Neural cell (in vitro differentiated cells): ENCODE results near the gene SLC6A18. TPM values are rescaled to one million over a fixed set of nuclear protein-coding genes. Genes with fewer than 3 reads are reported as not detected.

Experiments
- H2AFZ ChIP-seq: fragments of 200-600, 300-800 bp; sonication (generic), shearing (Covaris generic); 2 replicates; pipeline ENCODE4 v1.6.0; 2014; ENCODE audit warnings: low read depth, mild to moderate bottlenecking, antibody characterized with exemption, low read length, moderate library complexity
- H3F3A ChIP-seq: fragments of 200-600 bp; shearing (Covaris generic); 2 replicates; pipeline ENCODE4 v1.6.1; 2016; ENCODE audit warnings: mild to moderate bottlenecking, moderate library complexity, mixed read lengths, antibody characterized with exemption, low read length; ENCODE audit not compliant: insufficient read depth, poor library complexity, severe bottlenecking
- H3K27ac ChIP-seq: fragments of 200-600, 300-800 bp; sonication (generic), shearing (Covaris generic); 2 replicates; pipeline ENCODE4 v1.5.1; 2014; ENCODE audit warnings: mild to moderate bottlenecking, low read length, moderate library complexity
- H3K27me3 ChIP-seq: fragments of 300-800, 200-600 bp; sonication (generic), shearing (Covaris generic); 2 replicates; pipeline ENCODE4 v1.6.0; 2014; ENCODE audit warnings: mild to moderate bottlenecking, low read depth, low read length, moderate library complexity; ENCODE audit not compliant: insufficient read depth
- H3K36me3 ChIP-seq: fragments of 300-800, 200-600 bp; sonication (generic), shearing (Covaris generic); 2 replicates; pipeline ENCODE4 v1.5.1; 2014; ENCODE audit warnings: mild to moderate bottlenecking, antibody characterized with exemption, low read length, moderate library complexity; ENCODE audit not compliant: insufficient read depth
- H3K4me2 ChIP-seq: fragments of 300-800, 200-600 bp; sonication (generic), shearing (Covaris generic); 2 replicates; pipeline ENCODE4 v1.6.0; 2014; ENCODE audit warnings: mild to moderate bottlenecking, low read length
- H3K4me3 ChIP-seq: fragments of 300-800, 200-600 bp; sonication (generic), shearing (Covaris generic); 2 replicates; pipeline ENCODE4 v1.5.1; 2014; ENCODE audit warnings: mild to moderate bottlenecking, low read length, moderate library complexity
- H3K79me2 ChIP-seq: fragments of 200-600 bp; shearing (Covaris generic); replicated peaks from 2 replicates; pipeline ENCODE4 v1.6.0; 2014; ENCODE audit warnings: mild to moderate bottlenecking, low read length, moderate library complexity; ENCODE audit not compliant: insufficient read depth
- H3K9ac ChIP-seq: fragments of 300-800, 200-600 bp; sonication (generic), shearing (Covaris generic); 2 replicates; pipeline ENCODE4 v1.6.1; 2016; ENCODE audit warnings: mild to moderate bottlenecking, low read length, mixed read lengths
- H3K9me2 ChIP-seq: fragments of 200-600 bp; shearing (Covaris generic); 2 replicates; pipeline ENCODE4 v1.6.1; 2016; ENCODE audit warnings: mild to moderate bottlenecking, low read length, mixed read lengths; ENCODE audit not compliant: insufficient read depth
- H3K9me3 ChIP-seq: fragments of 200-600, 300-800 bp; sonication (generic), shearing (Covaris generic); 2 replicates; pipeline ENCODE4 v1.6.1; 2016; ENCODE audit warnings: mild to moderate bottlenecking, mixed run types, low read length, moderate library complexity, mixed read lengths
- H4K20me1 ChIP-seq: fragments of 200-600 bp; shearing (Covaris generic); 2 replicates; pipeline ENCODE4 v1.6.1; 2016; ENCODE audit warnings: mild to moderate bottlenecking, mixed run types; ENCODE audit not compliant: insufficient read depth
- CTCF ChIP-seq: fragments of 450-650 bp; IDR thresholded peaks from 2 replicates; pipeline ENCODE4 v1.5.1; 2014; ENCODE audit warnings: antibody characterized with exemption, mild to moderate bottlenecking, moderate library complexity; ENCODE audit not compliant: poor library complexity, severe bottlenecking
- EP300 ChIP-seq: fragments of 450-650 bp; conservative IDR thresholded peaks from 2 replicates; pipeline ENCODE4 v1.6.1; 2014; ENCODE audit warnings: antibody characterized with exemption, mild to moderate bottlenecking, moderate library complexity; ENCODE audit not compliant: poor library complexity, severe bottlenecking
- EZH2 ChIP-seq: fragments of 200-600, 300-800 bp; shearing (Covaris generic), sonication (generic); IDR thresholded peaks from 2 replicates; pipeline ENCODE4 v1.6.1; 2014; ENCODE audit warnings: antibody characterized with exemption, low read length, borderline replicate concordance, mild to moderate bottlenecking; ENCODE audit not compliant: insufficient read depth, poor library complexity, severe bottlenecking
- MXI1 ChIP-seq: fragments of 450-650 bp; conservative IDR thresholded peaks from 2 replicates; pipeline ENCODE4 v1.6.1; 2014; ENCODE audit warnings: antibody characterized with exemption, mild to moderate bottlenecking; ENCODE audit not compliant: poor library complexity, severe bottlenecking
- POLR2AphosphoS5 ChIP-seq: IDR thresholded peaks from 2 replicates; pipeline ENCODE4 v1.6.1; 2012
- RAD21 ChIP-seq: fragments of 450-650 bp; conservative IDR thresholded peaks from 2 replicates; pipeline ENCODE4 v1.6.1; 2014; ENCODE audit warnings: antibody characterized with exemption, mild to moderate bottlenecking, moderate library complexity
- REST ChIP-seq: IDR thresholded peaks from 2 replicates; pipeline ENCODE4 v1.6.1; 2012; ENCODE audit warnings: borderline replicate concordance
- SMC3 ChIP-seq: fragments of 450-650 bp; conservative IDR thresholded peaks from 2 replicates; pipeline ENCODE4 v1.6.1; 2014; ENCODE audit warnings: antibody characterized with exemption, mild to moderate bottlenecking, moderate library complexity; ENCODE audit not compliant: poor library complexity
- TAF1 ChIP-seq: IDR thresholded peaks from 2 replicates; pipeline ENCODE4 v1.6.1; 2012; ENCODE audit warnings: low read depth
- polyA plus RNA-seq: library from polyadenylated mRNA; depleted of rRNA; stranded (reverse); fragments of >200 nt; gene quantifications from 2 replicates; pipeline ENCODE4 v1.2.3, GENCODE V29; 2014

SLC6A18 gene
- polyA plus RNA-seq, 1 donor from 2014 or later, result not detected

GRCh38 chr5:1224631-1225030, 550 bp upstream of the SLC6A18 start:
- TF ChIP-seq MXI1, result no peak
- TF ChIP-seq SMC3, result no peak
- TF ChIP-seq EZH2, result no peak
- TF ChIP-seq CTCF, result no peak
- TF ChIP-seq EP300, result no peak
- TF ChIP-seq REST, result no peak
- no peak for TF ChIP-seq TAF1
- TF ChIP-seq RAD21, result no peak
- TF ChIP-seq POLR2AphosphoS5, result no peak
- Histone ChIP-seq H3K4me2 (no peak overlapping the region), H2AFZ (no peak overlapping the region), H3K9me2 (no peaks in the 10 kb centered on the region), H4K20me1 (no peaks in the 10 kb centered on the region), H3K27ac (no peak overlapping the region), H3K9ac (no peak overlapping the region), H3K27me3 (no peaks in the 10 kb centered on the region), H3F3A (no peaks in the 10 kb centered on the region), H3K4me3 (no peak overlapping the region), H3K79me2 (no peaks in the 10 kb centered on the region), H3K9me3 (no peaks in the 10 kb centered on the region), H3K36me3 (no peaks in the 10 kb centered on the region)

- no peak overlapping the region for H3K4me3 ChIP-seq
Measured at GRCh38 chr5:1226231-1226630, 1.1 kb downstream of the SLC6A18 start.

More at GRCh38 chr5:1226231-1226630, 1.1 kb downstream of the SLC6A18 start:
- Histone ChIP-seq H3F3A (no peaks in the 10 kb centered on the region), H3K27me3 (no peaks in the 10 kb centered on the region), H3K36me3 (no peaks in the 10 kb centered on the region), H3K4me2 (no peak overlapping the region), H3K79me2 (no peaks in the 10 kb centered on the region), H3K9ac (no peak overlapping the region), H3K9me3 (no peaks in the 10 kb centered on the region), H3K9me2 (no peaks in the 10 kb centered on the region), H4K20me1 (no peaks in the 10 kb centered on the region), H3K27ac (no peak overlapping the region), H2AFZ (no peak overlapping the region)
- no peak for TF ChIP-seq TAF1
- no peak for TF ChIP-seq MXI1
- no peak for TF ChIP-seq EZH2
- TF ChIP-seq CTCF, result no peak
- TF ChIP-seq EP300, result no peak
- no peak for TF ChIP-seq RAD21
- TF ChIP-seq POLR2AphosphoS5, result no peak
- TF ChIP-seq SMC3, result no peak
